K562 (cell line): Measurements from ENCODE around the gene FEZF1. TPM values are rescaled to one million over a fixed set of nuclear protein-coding genes. Genes with fewer than 3 reads are reported as not detected.

ENCODE experiments used
- ATAC-seq: fragments of 200-7000 bp; cut with Tn5 transposase; 3 replicates; pipeline ENCODE4 v1.9.1; 2020; ENCODE audit warnings: moderate library complexity
- BruUV-seq: library from RNA; stranded (reverse); fragments of 400-500 nt; replicated peaks from 2 replicates; lab custom pipeline; 2021; lab: Mats Ljungman, UMichigan
- CTCF ChIA-PET: fragments of 300-600 bp; formaldehyde crosslinking; extraction: SDS; loops from one replicate; lab custom pipeline; 2021; ENCODE audit warnings: low intra/inter-chr PET ratio; lab: Yijun Ruan, JAX
- POLR2A ChIA-PET: fragments of 300-600, 350-650 bp; sonication (Branson Sonifier 250); formaldehyde crosslinking; extraction: SDS; loops from one replicate; lab custom pipeline; 2021; ENCODE audit warnings: antibody characterized with exemption, inconsistent platforms; lab: Yijun Ruan, JAX
- DNase-seq, 4 experiments: peaks; one replicate each; pipeline versions ENCODE4 v3.0.0 to v3.0.0-alpha.2; 2011 to 2018; ENCODE audit warnings: low spot score in 3 of 4, mixed read lengths in 3 of 4; ENCODE audit errors: extremely low read depth in 1 of 4
- FAIRE-seq: peaks from 2 replicates; lab custom pipeline; 2011; peaks lifted over from hg19 to GRCh38; lab: Jason Lieb, UNC
- H2AFZ ChIP-seq: 2 replicates; pipeline ENCODE4 v1.6.0; 2011; ENCODE audit warnings: low read depth, low read length, control low read depth, inconsistent platforms
- H3K27ac ChIP-seq: fragments of 200-600 bp; 3 replicates; pipeline ENCODE4 v1.8.0; 2011; ENCODE audit warnings: low read depth, mild to moderate bottlenecking, control low read depth, inconsistent platforms, low read length, moderate library complexity, mixed read lengths; ENCODE audit errors: extremely low read depth
- H3K27me3 ChIP-seq, 2 experiments: fragments of 300-600 bp in 1 of 2; 2 replicates in 1 of 2; 3 replicates in 1 of 2; pipeline versions ENCODE4 v1.6.0 to v1.8.0; 2011; ENCODE audit warnings: inconsistent platforms in 2 of 2, low read length in 2 of 2, mild to moderate bottlenecking in 1 of 2, mixed read lengths in 1 of 2, moderate library complexity in 1 of 2; ENCODE audit not compliant: control insufficient read depth in 2 of 2, insufficient read depth in 2 of 2
- H3K36me3 ChIP-seq: fragments of 300-600 bp; 3 replicates; pipeline ENCODE4 v1.8.0; 2011; ENCODE audit warnings: mild to moderate bottlenecking, low read length, inconsistent platforms; ENCODE audit not compliant: control insufficient read depth, insufficient read depth
- H3K4me1 ChIP-seq, 2 experiments: fragments of 200-600 bp in 1 of 2; replicated peaks in 1 of 2; 2 replicates in 1 of 2; 3 replicates in 1 of 2; pipeline versions ENCODE4 v1.5.1 to v1.8.0; 2011; ENCODE audit warnings: inconsistent platforms in 2 of 2, low read length in 2 of 2, mild to moderate bottlenecking in 1 of 2, mixed read lengths in 1 of 2, moderate library complexity in 1 of 2; ENCODE audit not compliant: control insufficient read depth in 2 of 2, insufficient read depth in 2 of 2
- H3K4me2 ChIP-seq: 2 replicates; pipeline ENCODE4 v1.6.1; 2011; ENCODE audit warnings: low read length, control low read depth, inconsistent platforms, mixed read lengths; ENCODE audit not compliant: insufficient read depth
- H3K4me3 ChIP-seq: fragments of 200-600 bp; sonication (generic), shearing (Covaris generic); 2 replicates; pipeline ENCODE4 v1.5.1; 2016; ENCODE audit warnings: control low read depth, inconsistent platforms
- H3K79me2 ChIP-seq: fragments of 200-600 bp; 3 replicates; pipeline ENCODE4 v1.8.0; 2011; ENCODE audit warnings: low read length, inconsistent platforms; ENCODE audit not compliant: control insufficient read depth, insufficient read depth
- H3K9ac ChIP-seq, 2 experiments: 2 replicates each; pipeline versions ENCODE4 v1.6.0 to v1.6.1; 2011; ENCODE audit warnings: low read depth in 2 of 2, low read length in 2 of 2, control low read depth in 1 of 2, inconsistent platforms in 1 of 2, mild to moderate bottlenecking in 1 of 2, mixed read lengths in 1 of 2; ENCODE audit not compliant: insufficient read depth in 1 of 2
- H3K9me1 ChIP-seq: one replicate; pipeline ENCODE4 v1.6.0; 2011; ENCODE audit warnings: inconsistent platforms, mild to moderate bottlenecking, low read length, moderate library complexity; ENCODE audit not compliant: control insufficient read depth, insufficient read depth
- H3K9me3 ChIP-seq: replicated peaks from 2 replicates; pipeline ENCODE4 v1.5.1; 2011; ENCODE audit warnings: low read depth, low read length, inconsistent platforms; ENCODE audit not compliant: control insufficient read depth, insufficient read depth
- H4K20me1 ChIP-seq: replicated peaks from 2 replicates; pipeline ENCODE4 v1.6.1; 2011; ENCODE audit warnings: low read length, inconsistent platforms, mixed read lengths; ENCODE audit not compliant: control insufficient read depth, insufficient read depth
- ARID1B ChIP-seq: fragments of 450-650 bp; IDR thresholded peaks from 2 replicates; pipeline ENCODE4 v1.6.1; 2016; ENCODE audit warnings: antibody characterized with exemption, mild to moderate bottlenecking, inconsistent platforms
- BRD9 ChIP-seq: fragments of 450-650 bp; IDR thresholded peaks from 2 replicates; pipeline ENCODE4 v1.6.1; 2018; ENCODE audit warnings: low read depth; ENCODE audit not compliant: partially characterized antibody
- CREB1 ChIP-seq, 2 experiments: sonication (generic) in 1 of 2; formaldehyde crosslinking in 1 of 2; IDR thresholded peaks; 2 replicates each; pipeline versions ENCODE4 v1.6.1 to v1.8.0; 2012 to 2022; ENCODE audit warnings: inconsistent platforms in 1 of 2, mild to moderate bottlenecking in 1 of 2, missing genetic modification reagents in 1 of 2, moderate library complexity in 1 of 2
- CREB3 ChIP-seq: fragments of 450-650 bp; conservative IDR thresholded peaks from 2 replicates; pipeline ENCODE4 v1.6.1; 2016; ENCODE audit warnings: missing genetic modification characterization, low read depth, mild to moderate bottlenecking, missing compliant biosample characterization, moderate library complexity
- ETS1 ChIP-seq: conservative IDR thresholded peaks from 2 replicates; pipeline ENCODE4 v1.6.1; 2011; ENCODE audit warnings: low read depth, mild to moderate bottlenecking, low read length; ENCODE audit not compliant: control insufficient read depth
- HMGN3 ChIP-seq: IDR thresholded peaks from 2 replicates; pipeline ENCODE4 v1.6.1; 2011; ENCODE audit warnings: borderline replicate concordance, low read depth, mild to moderate bottlenecking, mixed read lengths, low read length; ENCODE audit not compliant: insufficient read length; ENCODE audit errors: extremely low read depth
- PHB ChIP-seq: fragments of 250-450 bp; sonication (Bioruptor Pico); IDR thresholded peaks from 2 replicates; pipeline ENCODE4 v1.5.0; 2021
- SNIP1 ChIP-seq: fragments of 450-650 bp; IDR thresholded peaks from 2 replicates; pipeline ENCODE4 v1.7.1; 2017; ENCODE audit warnings: low read depth, mild to moderate bottlenecking
- SNRNP70 ChIP-seq: fragments of 200-400 bp; formaldehyde crosslinking; optimal IDR thresholded peaks from 2 replicates; pipeline ENCODE3; 2017; ENCODE audit warnings: low read depth, low read length
- TAF9B ChIP-seq: fragments of 450-650 bp; IDR thresholded peaks from 2 replicates; pipeline ENCODE4 v1.6.1; 2018; ENCODE audit warnings: mild to moderate bottlenecking; ENCODE audit not compliant: partially characterized antibody
- TFE3 ChIP-seq: fragments of 450-650 bp; formaldehyde crosslinking; IDR thresholded peaks from 2 replicates; pipeline ENCODE4 v1.4.0; 2020; ENCODE audit warnings: mild to moderate bottlenecking, mixed read lengths
- ZNF134 ChIP-seq: fragments of 250-450 bp; sonication (Bioruptor Pico); conservative IDR thresholded peaks from 2 replicates; pipeline ENCODE4 v1.4.0; 2020
- ZZZ3 ChIP-seq: fragments of 450-650 bp; IDR thresholded peaks from 2 replicates; pipeline ENCODE4 v1.6.1; 2016; ENCODE audit warnings: antibody characterized with exemption, mild to moderate bottlenecking, moderate library complexity
- WGBS: fragments of 100-300 bp; shearing (Covaris generic); methylation state at CpG from one replicate; pipeline ENCODE4 v1.1.6; 2016; ENCODE audit warnings: low coverage, mixed read lengths; ENCODE audit not compliant: insufficient coverage; ENCODE audit errors: missing lambda C conversion rate; 5-methylcytosine and 5-hydroxymethylcytosine counted together
- in situ Hi-C: fragments of 300-500 bp; cut with MboI; formaldehyde crosslinking; loops from 4 replicates; pipeline ENCODE4 v1.15.0; 2018; ENCODE audit warnings: inconsistent platforms, mixed read lengths
- intact Hi-C: fragments of 100-400 bp; cut with micrococcal nuclease; formaldehyde crosslinking; loops from 2 replicates; pipeline ENCODE4 v1.14.2; 2022
- polyA plus RNA-seq, 8 experiments: library from polyadenylated mRNA; depleted of rRNA in 4 of 8; stranded (reverse) in 5 of 8; unstranded in 3 of 8; fragments of >200 nt; fragmentation: Nextera tagmentation in 2 of 8; fragmentation: Illumina TruSeq in 1 of 8; extraction: Ambion mirVana in 2 of 8; extraction: Trizol in 1 of 8; gene quantifications; 2 replicates each; pipeline versions ENCODE4 v1.2.1 to v1.2.3, GENCODE V29; 2011 to 2014; ENCODE audit warnings: inconsistent platforms in 1 of 8, missing spikeins in 1 of 8
- total RNA-seq, 7 experiments: library from RNA; depleted of rRNA in 6 of 7; stranded (reverse); fragments of >200 nt in 6 of 7; fragmentation: Illumina TruSeq in 2 of 7; extraction: Trizol in 2 of 7; gene quantifications; 2 replicates each; pipeline versions ENCODE4 v1.2.1 to v1.2.3, GENCODE V29; 2011 to 2021; ENCODE audit warnings: low replicate concordance in 1 of 7
- TF ChIP-seq, protein P1 (sequence below), 2 experiments: fragments of 450-650 bp in 1 of 2; IDR thresholded peaks; 2 replicates each; pipeline ENCODE4 v1.6.1; 2011 to 2017; ENCODE audit warnings: low read depth in 2 of 2, antibody characterized with exemption in 1 of 2, borderline replicate concordance in 1 of 2, low read length in 1 of 2, mild to moderate bottlenecking in 1 of 2, mixed read lengths in 1 of 2; ENCODE audit not compliant: control insufficient read depth in 1 of 2

The FEZF1 gene
- total and polyA plus RNA-seq, 9 of the 15 experiments (the other 6 are each of a cell fraction or from before 2014, with no cell fraction given), result not detected

- FAIRE-seq, result no peak
- no peak; the same call in 2 of the 3 replicates for ATAC-seq
- H3K4me3 ChIP-seq, result no peak overlapping the region
- in situ Hi-C loops, result no loop called here
- intact Hi-C loops, result no loop called here
- H3K4me1 ChIP-seq, result peaks cover 0 to 16% of the 10 kb centered on the region in 2 experiments; a peak in 1 of 5 replicates
- no peak overlapping the region for H3K9ac ChIP-seq
- no peaks in the 10 kb centered on the region for H3K9me1 ChIP-seq
- no peaks in the 10 kb centered on the region for H4K20me1 ChIP-seq
- no peak overlapping the region for H3K27ac ChIP-seq
- no peaks in the 10 kb centered on the region for H3K9me3 ChIP-seq
- no peak overlapping the region for H3K4me2 ChIP-seq
- under 1% methylated on average over 46 of the region's 48 CpGs for WGBS
- POLR2A ChIA-PET, result no interaction called here
- H3K27me3 ChIP-seq, result peaks cover 33 to 62% of the 10 kb centered on the region in 2 experiments; a peak in 4 of 5 replicates
- CTCF ChIA-PET, result interaction anchor here (0.6 kb wide), 1 partner anchor 1699 kb away, joined by 3 read pairs; no protein-coding TSS in a partner anchor
- H2AFZ ChIP-seq, result no peak overlapping the region
- no peaks in the 10 kb centered on the region for H3K79me2 ChIP-seq
- DNase-seq, result no peak
- no TSS peak for BruUV-seq
- no peaks in the 10 kb centered on the region for H3K36me3 ChIP-seq
- TF ChIP-seq HMGN3, result no peak
- TF ChIP-seq ARID1B, result no peak
- no peak for TF ChIP-seq CREB1 (IDR thresholded peaks at IDR 0.05)
- no peak for TF ChIP-seq CREB1 (CRISPR knock-in tag; IDR thresholded peaks at IDR 0.05)
- no peak for TF ChIP-seq BRD9
- no peak for TF ChIP-seq SNIP1
- no peak for TF ChIP-seq SNRNP70
- TF ChIP-seq CREB3 (tag), result no peak
- no peak for TF ChIP-seq TFE3 (CRISPR knock-in tag)
- no peak for TF ChIP-seq PHB (CRISPR knock-in tag)
- TF ChIP-seq ZZZ3, result no peak
- no peak for TF ChIP-seq TAF9B
- TF ChIP-seq ZNF134, result no peak
- no peak for TF ChIP-seq ETS1
- TF ChIP-seq, protein P1, sequence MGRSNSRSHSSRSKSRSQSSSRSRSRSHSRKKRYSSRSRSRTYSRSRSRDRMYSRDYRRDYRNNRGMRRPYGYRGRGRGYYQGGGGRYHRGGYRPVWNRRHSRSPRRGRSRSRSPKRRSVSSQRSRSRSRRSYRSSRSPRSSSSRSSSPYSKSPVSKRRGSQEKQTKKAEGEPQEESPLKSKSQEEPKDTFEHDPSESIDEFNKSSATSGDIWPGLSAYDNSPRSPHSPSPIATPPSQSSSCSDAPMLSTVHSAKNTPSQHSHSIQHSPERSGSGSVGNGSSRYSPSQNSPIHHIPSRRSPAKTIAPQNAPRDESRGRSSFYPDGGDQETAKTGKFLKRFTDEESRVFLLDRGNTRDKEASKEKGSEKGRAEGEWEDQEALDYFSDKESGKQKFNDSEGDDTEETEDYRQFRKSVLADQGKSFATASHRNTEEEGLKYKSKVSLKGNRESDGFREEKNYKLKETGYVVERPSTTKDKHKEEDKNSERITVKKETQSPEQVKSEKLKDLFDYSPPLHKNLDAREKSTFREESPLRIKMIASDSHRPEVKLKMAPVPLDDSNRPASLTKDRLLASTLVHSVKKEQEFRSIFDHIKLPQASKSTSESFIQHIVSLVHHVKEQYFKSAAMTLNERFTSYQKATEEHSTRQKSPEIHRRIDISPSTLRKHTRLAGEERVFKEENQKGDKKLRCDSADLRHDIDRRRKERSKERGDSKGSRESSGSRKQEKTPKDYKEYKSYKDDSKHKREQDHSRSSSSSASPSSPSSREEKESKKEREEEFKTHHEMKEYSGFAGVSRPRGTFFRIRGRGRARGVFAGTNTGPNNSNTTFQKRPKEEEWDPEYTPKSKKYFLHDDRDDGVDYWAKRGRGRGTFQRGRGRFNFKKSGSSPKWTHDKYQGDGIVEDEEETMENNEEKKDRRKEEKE (IDR thresholded peaks at IDR 0.05; ENCODE audit: borderline replicate concordance in 1 of 2, control insufficient read depth in 1 of 2, low read depth in 2 of 2, low read length in 1 of 2), result no peak
These were observed 825 bp downstream of the FEZF1 start for GRCh38 chr7:122303531-122304318.
